Thyroid gland (tissue), 4 donors: ENCODE results near the gene PRPF40A.

Experiments
- POLR2A ChIP-seq, 2 donors: fragments of 450-650 bp; IDR thresholded peaks; one replicate each; pipeline ENCODE4 v1.6.1; 2017; ENCODE audit warnings: antibody characterized with exemption in 2 of 2, mild to moderate bottlenecking in 2 of 2, moderate library complexity in 1 of 2
- TF ChIP-seq, protein P1 (sequence below), 6 experiments: fragments of 200-600 bp in 3 of 6; fragments of 450-650 bp in 3 of 6; sonication (generic) in 3 of 6; IDR thresholded peaks; one replicate each; pipeline ENCODE4 v1.5.1; 2016 to 2019; ENCODE audit warnings: antibody characterized with exemption in 6 of 6, mild to moderate bottlenecking in 2 of 6, inconsistent platforms in 1 of 6, moderate library complexity in 1 of 6

GRCh38 chr2:152620208-152620607 is 97.1 kb downstream of the PRPF40A start:
- TF ChIP-seq, protein P1, sequence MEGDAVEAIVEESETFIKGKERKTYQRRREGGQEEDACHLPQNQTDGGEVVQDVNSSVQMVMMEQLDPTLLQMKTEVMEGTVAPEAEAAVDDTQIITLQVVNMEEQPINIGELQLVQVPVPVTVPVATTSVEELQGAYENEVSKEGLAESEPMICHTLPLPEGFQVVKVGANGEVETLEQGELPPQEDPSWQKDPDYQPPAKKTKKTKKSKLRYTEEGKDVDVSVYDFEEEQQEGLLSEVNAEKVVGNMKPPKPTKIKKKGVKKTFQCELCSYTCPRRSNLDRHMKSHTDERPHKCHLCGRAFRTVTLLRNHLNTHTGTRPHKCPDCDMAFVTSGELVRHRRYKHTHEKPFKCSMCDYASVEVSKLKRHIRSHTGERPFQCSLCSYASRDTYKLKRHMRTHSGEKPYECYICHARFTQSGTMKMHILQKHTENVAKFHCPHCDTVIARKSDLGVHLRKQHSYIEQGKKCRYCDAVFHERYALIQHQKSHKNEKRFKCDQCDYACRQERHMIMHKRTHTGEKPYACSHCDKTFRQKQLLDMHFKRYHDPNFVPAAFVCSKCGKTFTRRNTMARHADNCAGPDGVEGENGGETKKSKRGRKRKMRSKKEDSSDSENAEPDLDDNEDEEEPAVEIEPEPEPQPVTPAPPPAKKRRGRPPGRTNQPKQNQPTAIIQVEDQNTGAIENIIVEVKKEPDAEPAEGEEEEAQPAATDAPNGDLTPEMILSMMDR (IDR thresholded peaks at IDR 0.05): no peak
- TF ChIP-seq POLR2A (IDR thresholded peaks at IDR 0.05): no peak
